Central memory CD4-positive, alpha-beta T cell (primary cell): Measurements from ENCODE around the gene FBXL20.

Experiments used
- DNase-seq: peaks from one replicate; pipeline ENCODE4 v3.0.0; 2022

Gene FBXL20

GRCh38 chr17:39244600-39245570, 156.5 kb downstream of the FBXL20 start:
- peak; percentile 73 for DNase-seq

- no peak for DNase-seq
Measured at GRCh38 chr17:39244016-39244599, 157.3 kb downstream of the FBXL20 start.

- DNase-seq: no peak
Measured at GRCh38 chr17:39243155-39243554, 158.3 kb downstream of the FBXL20 start.

GRCh38 chr17:39240631-39241030, 160.8 kb downstream of the FBXL20 start:
- DNase-seq: no peak

GRCh38 chr17:39239640-39240314, 161.6 kb downstream of the FBXL20 start:
- DNase-seq: peak; percentile 64

- peak; percentile 88 for DNase-seq
Measured at GRCh38 chr17:39238311-39238972, 163.0 kb downstream of the FBXL20 start.

- DNase-seq: no peak
Measured at GRCh38 chr17:39237586-39237985, 163.8 kb downstream of the FBXL20 start.

- no peak for DNase-seq
Measured at GRCh38 chr17:39236981-39237441, 164.4 kb downstream of the FBXL20 start.

- DNase-seq: no peak
Measured at GRCh38 chr17:39236450-39236927, 164.9 kb downstream of the FBXL20 start.

GRCh38 chr17:39235555-39236449, 165.6 kb downstream of the FBXL20 start:
- DNase-seq: peak; percentile 48

GRCh38 chr17:39231591-39232551, 169.6 kb downstream of the FBXL20 start:
- peak; percentile 46 for DNase-seq

- DNase-seq: no peak
Measured at GRCh38 chr17:39231091-39231561, 170.3 kb downstream of the FBXL20 start.

- DNase-seq: no peak
Measured at GRCh38 chr17:39230361-39230760, 171.1 kb downstream of the FBXL20 start.

GRCh38 chr17:39229274-39229913, 172.0 kb downstream of the FBXL20 start:
- no peak for DNase-seq

- no peak for DNase-seq
Measured at GRCh38 chr17:39227364-39227919, 174.0 kb downstream of the FBXL20 start.

- DNase-seq: no peak
Measured at GRCh38 chr17:39225959-39226683, 175.3 kb downstream of the FBXL20 start.

- DNase-seq: no peak
Measured at GRCh38 chr17:39225308-39225958, 176.0 kb downstream of the FBXL20 start, which contains the start of gene STAC2. TSS of gene STAC2 (minus strand) at chr17:39225945. CDS start at chr17:39225502, 443 bp downstream.

GRCh38 chr17:39224778-39225307, 176.6 kb downstream of the FBXL20 start:
- DNase-seq: no peak
